ENCODE measurements around the gene RAD51B. TPM values are rescaled to one million over a fixed set of nuclear protein-coding genes. Genes with fewer than 3 reads are reported as not detected.
A peak's percentile ranks its signal among the peaks of the same experiment; 100 is the strongest.

Gene RAD51B
- total and polyA plus RNA-seq, 2 donors (not counting 1 experiment from before 2014, with no cell fraction given): 4.6 to 16.3 TPM

- Histone ChIP-seq H2AFZ (ENCODE audit: low read length) (no peak overlapping the region), H3K4me2 (ENCODE audit: extremely low read depth, insufficient read depth, low read length) (peak overlapping the region; percentile 51), H3K9me3 (ENCODE audit: control insufficient read depth, insufficient read depth, low read depth, low read length) (no peaks in the 10 kb centered on the region), H3K27ac (ENCODE audit: insufficient read depth, low read length) (peak overlapping the region; percentile 0), H3K4me1 (ENCODE audit: control insufficient read depth, extremely low read depth, insufficient read depth, low read length) (peaks cover 18% of the 10 kb centered on the region), H3K79me2 (ENCODE audit: control insufficient read depth, insufficient read depth, low read length) (no peaks in the 10 kb centered on the region), H3K27me3 (ENCODE audit: control insufficient read depth, insufficient read depth, low read length) (no peaks in the 10 kb centered on the region), H4K20me1 (ENCODE audit: control insufficient read depth, extremely low read depth, insufficient read depth, low read length) (no peaks in the 10 kb centered on the region), H3K4me3 (replicated peaks in 1 of 4; ENCODE audit: control extremely low read depth in 1 of 4, insufficient read depth in 1 of 4, low read depth in 3 of 4, low read length in 4 of 4) (peak overlapping the region in 1 of 4 experiments; percentile 4), H3K36me3 (ENCODE audit: control insufficient read depth, insufficient read depth, low read length) (no peaks in the 10 kb centered on the region), H3K9ac (ENCODE audit: insufficient read depth, low read length) (no peak overlapping the region)
- no peak for TF ChIP-seq EZH2 (IDR thresholded peaks at IDR 0.05; ENCODE audit: low read length, missing control alignments)
- peak in 1 of 2 donors; percentile 83 for DNase-seq (ENCODE audit: low read depth in 2 of 2)
Measured at GRCh38 chr14:67942080-67942710, 122.6 kb downstream of the RAD51B start.

DNA sequence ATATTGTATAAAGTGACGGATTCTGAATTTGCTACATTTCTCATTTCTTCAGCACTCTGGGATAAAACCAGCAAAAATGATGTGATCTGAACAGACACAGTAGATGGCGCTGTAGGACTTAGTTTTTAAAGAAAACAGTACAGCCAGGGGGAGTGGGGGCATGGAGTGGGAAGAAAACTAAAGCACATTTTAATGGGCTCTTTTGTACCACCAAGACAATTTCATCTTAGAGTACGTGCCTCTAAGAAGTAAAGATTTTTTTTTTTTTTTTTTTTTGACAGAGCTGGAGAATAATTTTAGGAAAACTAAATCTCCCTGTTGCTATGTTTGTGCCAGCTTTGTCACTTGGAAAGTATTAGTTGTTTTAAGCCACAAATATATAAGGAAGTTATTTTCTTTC, 124.4 kb downstream of the RAD51B start:
- Histone ChIP-seq H3K4me2 (ENCODE audit: extremely low read depth, insufficient read depth, low read length) (no peak overlapping the region), H4K20me1 (ENCODE audit: control insufficient read depth, extremely low read depth, insufficient read depth, low read length) (no peaks in the 10 kb centered on the region), H3K9me3 (ENCODE audit: control insufficient read depth, insufficient read depth, low read depth, low read length) (no peaks in the 10 kb centered on the region), H3K4me1 (ENCODE audit: control insufficient read depth, extremely low read depth, insufficient read depth, low read length) (peaks cover 18% of the 10 kb centered on the region), H3K27ac (ENCODE audit: insufficient read depth, low read length) (no peak overlapping the region), H3K36me3 (ENCODE audit: control insufficient read depth, insufficient read depth, low read length) (no peaks in the 10 kb centered on the region), H2AFZ (ENCODE audit: low read length) (no peak overlapping the region), H3K79me2 (ENCODE audit: control insufficient read depth, insufficient read depth, low read length) (no peaks in the 10 kb centered on the region), H3K4me3 (replicated peaks in 1 of 4; ENCODE audit: control extremely low read depth in 1 of 4, insufficient read depth in 1 of 4, low read depth in 3 of 4, low read length in 4 of 4) (no peak overlapping the region), H3K9ac (ENCODE audit: insufficient read depth, low read length) (no peak overlapping the region), H3K27me3 (ENCODE audit: control insufficient read depth, insufficient read depth, low read length) (no peaks in the 10 kb centered on the region)
- peak; percentile 86 to 92 for DNase-seq (ENCODE audit: low read depth in 2 of 2)
- TF ChIP-seq EZH2 (IDR thresholded peaks at IDR 0.05; ENCODE audit: low read length, missing control alignments) (no peak), CTCF (conservative IDR thresholded peaks at IDR 0.05 in 1 of 2, IDR thresholded peaks at IDR 0.05 in 1 of 2; ENCODE audit: low read depth in 1 of 2, low read length in 2 of 2) (peak; percentile 59 to 73)

DNA sequence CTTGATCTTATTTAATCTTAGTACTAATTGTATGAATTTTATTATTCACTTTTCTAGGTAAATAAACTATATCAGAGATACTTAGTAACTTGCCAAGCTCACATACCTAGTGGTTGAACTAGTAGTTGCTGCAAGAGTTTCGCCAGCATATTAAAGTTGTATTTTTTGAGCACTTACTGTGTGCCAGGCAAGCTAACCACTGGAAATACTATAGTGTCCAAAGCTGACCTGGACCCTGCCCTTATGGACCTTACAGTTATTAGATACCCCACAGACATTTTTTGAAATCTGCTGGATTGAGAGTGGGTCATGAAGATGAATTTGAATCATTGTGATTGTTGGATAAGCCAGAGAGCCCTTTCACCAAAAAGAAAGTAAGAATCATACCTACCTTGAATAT, 125.0 kb downstream of the RAD51B start:
- no peak overlapping the region for H3K9ac ChIP-seq (ENCODE audit: insufficient read depth, low read length)
- no peak for TF ChIP-seq EZH2 (IDR thresholded peaks at IDR 0.05; ENCODE audit: low read length, missing control alignments)
- no peak for TF ChIP-seq CTCF (conservative IDR thresholded peaks at IDR 0.05 in 1 of 2, IDR thresholded peaks at IDR 0.05 in 1 of 2; ENCODE audit: low read depth in 1 of 2, low read length in 2 of 2)
- H3K9me3 ChIP-seq (ENCODE audit: control insufficient read depth, insufficient read depth, low read depth, low read length): no peaks in the 10 kb centered on the region
- H4K20me1 ChIP-seq (ENCODE audit: control insufficient read depth, extremely low read depth, insufficient read depth, low read length): no peaks in the 10 kb centered on the region
- no peak overlapping the region for H3K27ac ChIP-seq (ENCODE audit: insufficient read depth, low read length)
- no peak overlapping the region for H2AFZ ChIP-seq (ENCODE audit: low read length)
- no peaks in the 10 kb centered on the region for H3K79me2 ChIP-seq (ENCODE audit: control insufficient read depth, insufficient read depth, low read length)
- DNase-seq (ENCODE audit: low read depth in 2 of 2): peak in 1 of 2 donors; percentile 29
- peaks cover 18% of the 10 kb centered on the region for H3K4me1 ChIP-seq (ENCODE audit: control insufficient read depth, extremely low read depth, insufficient read depth, low read length)
- H3K36me3 ChIP-seq (ENCODE audit: control insufficient read depth, insufficient read depth, low read length): no peaks in the 10 kb centered on the region
- H3K27me3 ChIP-seq (ENCODE audit: control insufficient read depth, insufficient read depth, low read length): no peaks in the 10 kb centered on the region
- no peak overlapping the region for H3K4me3 ChIP-seq (replicated peaks in 1 of 4; ENCODE audit: control extremely low read depth in 1 of 4, insufficient read depth in 1 of 4, low read depth in 3 of 4, low read length in 4 of 4)
- peak overlapping the region; percentile 29 for H3K4me2 ChIP-seq (ENCODE audit: extremely low read depth, insufficient read depth, low read length)
